SK-N-SH (cell line): ENCODE data around the gene NOTCH3. TPM values are rescaled to one million over a fixed set of nuclear protein-coding genes. Genes with fewer than 3 reads are reported as not detected.

Experiments used
- CTCF ChIA-PET: fragments of 300-600, 350-600 bp; formaldehyde crosslinking; extraction: SDS; loops from one replicate; lab custom pipeline; 2021; lab: Yijun Ruan, JAX
- POLR2A ChIA-PET: fragments of 350-600 bp; sonication (Branson Sonifier 250); formaldehyde crosslinking; extraction: SDS; loops from one replicate; lab custom pipeline; 2020; ENCODE audit warnings: antibody characterized with exemption, inconsistent platforms; lab: Yijun Ruan, JAX
- DNase-seq: peaks from one replicate; pipeline ENCODE4 v3.0.0; 2012
- H2AFZ ChIP-seq: fragments of 200-600 bp; sonication (generic); 2 replicates; pipeline ENCODE4 v1.8.1; 2016; ENCODE audit warnings: antibody characterized with exemption, mild to moderate bottlenecking, low read depth
- H3F3A ChIP-seq: fragments of 200-600 bp; sonication (generic); replicated peaks from 2 replicates; pipeline ENCODE3; 2016; ENCODE audit warnings: antibody characterized with exemption, mild to moderate bottlenecking; ENCODE audit not compliant: insufficient read depth
- H3K27ac ChIP-seq, 2 experiments: fragments of 200-500 bp in 1 of 2; fragments of 200-600 bp in 1 of 2; sonication (Bioruptor generic) in 1 of 2; sonication (generic), shearing (Covaris generic) in 1 of 2; 2 replicates each; pipeline versions ENCODE4 v1.5.1 to v1.6.1; 2014 to 2016; ENCODE audit warnings: low read depth in 2 of 2, inconsistent platforms in 1 of 2, low read length in 1 of 2, mild to moderate bottlenecking in 1 of 2, mixed read lengths in 1 of 2
- H3K27me3 ChIP-seq: fragments of 200-600 bp; sonication (generic), shearing (Covaris generic); 2 replicates; pipeline ENCODE4 v1.6.1; 2016; ENCODE audit warnings: mixed run types; ENCODE audit not compliant: insufficient read depth
- H3K36me3 ChIP-seq, 2 experiments: fragments of 200-500 bp in 1 of 2; fragments of 200-600 bp in 1 of 2; sonication (Bioruptor generic) in 1 of 2; sonication (generic) in 1 of 2; replicated peaks in 1 of 2; 2 replicates each; pipeline versions ENCODE3 to v1.5.1; 2014 to 2016; ENCODE audit warnings: low read length in 1 of 2, mild to moderate bottlenecking in 1 of 2; ENCODE audit not compliant: insufficient read depth in 2 of 2, control insufficient read depth in 1 of 2
- H3K4me1 ChIP-seq, 2 experiments: fragments of 200-500 bp in 1 of 2; fragments of 200-600 bp in 1 of 2; sonication (Bioruptor generic) in 1 of 2; sonication (generic), shearing (Covaris generic) in 1 of 2; 2 replicates each; pipeline versions ENCODE4 v1.5.1 to v1.6.1; 2014 to 2016; ENCODE audit warnings: low read depth in 1 of 2, low read length in 1 of 2, mixed run types in 1 of 2; ENCODE audit not compliant: insufficient read depth in 2 of 2, control insufficient read depth in 1 of 2
- H3K4me2 ChIP-seq: fragments of 200-600 bp; sonication (generic), shearing (Covaris generic); 2 replicates; pipeline ENCODE4 v1.6.1; 2017; ENCODE audit warnings: mixed run types
- H3K4me3 ChIP-seq, 2 experiments: fragments of 200-500 bp in 1 of 2; fragments of 200-600 bp in 1 of 2; sonication (Bioruptor generic) in 1 of 2; sonication (generic), shearing (Covaris generic) in 1 of 2; 2 replicates each; pipeline versions ENCODE4 v1.5.1 to v1.8.1; 2014 to 2016; ENCODE audit warnings: low read depth in 2 of 2, inconsistent platforms in 1 of 2, low read length in 1 of 2, mild to moderate bottlenecking in 1 of 2, mixed read lengths in 1 of 2, moderate library complexity in 1 of 2
- H3K79me2 ChIP-seq: fragments of 200-600 bp; sonication (generic); 2 replicates; pipeline ENCODE4 v1.8.1; 2017; ENCODE audit warnings: mild to moderate bottlenecking; ENCODE audit not compliant: insufficient read depth
- H3K9ac ChIP-seq: fragments of 200-600 bp; sonication (generic); 2 replicates; pipeline ENCODE4 v1.6.1; 2017; ENCODE audit warnings: mixed run types
- H3K9me2 ChIP-seq: fragments of 200-600 bp; sonication (generic); 2 replicates; pipeline ENCODE4 v1.6.1; 2017; ENCODE audit warnings: mixed run types
- H3K9me3 ChIP-seq: fragments of 200-600 bp; sonication (generic); 2 replicates; pipeline ENCODE4 v1.6.1; 2017; ENCODE audit warnings: mixed run types, mild to moderate bottlenecking, moderate library complexity
- H4K20me1 ChIP-seq: fragments of 200-600 bp; sonication (generic); 2 replicates; pipeline ENCODE4 v1.6.1; 2017; ENCODE audit warnings: mild to moderate bottlenecking, mixed run types; ENCODE audit not compliant: insufficient read depth
- FOXJ3 ChIP-seq: sonication (generic); formaldehyde crosslinking; IDR thresholded peaks from 2 replicates; pipeline ENCODE4 v1.5.1; 2020; ENCODE audit warnings: mild to moderate bottlenecking, missing genetic modification reagents
- GABPA ChIP-seq: IDR thresholded peaks from 2 replicates; pipeline ENCODE4 v1.4.0; 2012; ENCODE audit warnings: low read depth, mild to moderate bottlenecking
- JUND ChIP-seq: IDR thresholded peaks from 2 replicates; pipeline ENCODE4 v1.4.0; 2012
- MXI1 ChIP-seq: IDR thresholded peaks from 2 replicates; pipeline ENCODE4 v1.6.1; 2012; ENCODE audit warnings: mild to moderate bottlenecking, low read depth, low read length, improper control_type of control experiment
- NRF1 ChIP-seq: IDR thresholded peaks from 2 replicates; pipeline ENCODE4 v1.6.1; 2012; ENCODE audit warnings: low read depth, mild to moderate bottlenecking, low read length
- RAD21 ChIP-seq: IDR thresholded peaks from 2 replicates; pipeline ENCODE4 v1.6.1; 2012; ENCODE audit warnings: mild to moderate bottlenecking, low read length
- RCOR1 ChIP-seq: fragments of 150-350 bp; IDR thresholded peaks from 2 replicates; pipeline ENCODE4 v1.6.1; 2017; ENCODE audit warnings: antibody characterized with exemption, low read length
- RXRA ChIP-seq: IDR thresholded peaks from 2 replicates; pipeline ENCODE4 v1.4.0; 2012; ENCODE audit warnings: low read depth, mild to moderate bottlenecking, borderline replicate concordance
- SIN3A ChIP-seq: IDR thresholded peaks from 2 replicates; pipeline ENCODE4 v1.6.1; 2012; ENCODE audit warnings: low read depth, mild to moderate bottlenecking, low read length, moderate library complexity, borderline replicate concordance
- SMC3 ChIP-seq: IDR thresholded peaks from 2 replicates; pipeline ENCODE4 v1.6.1; 2012; ENCODE audit warnings: low read depth, low read length, improper control_type of control experiment
- TAF1 ChIP-seq: IDR thresholded peaks from 2 replicates; pipeline ENCODE4 v1.6.1; 2012; ENCODE audit warnings: low read depth, mild to moderate bottlenecking, low read length, moderate library complexity, borderline replicate concordance
- TEAD4 ChIP-seq: IDR thresholded peaks from 2 replicates; pipeline ENCODE4 v1.4.0; 2012; ENCODE audit warnings: mild to moderate bottlenecking, borderline replicate concordance; ENCODE audit not compliant: insufficient read depth
- YY1 ChIP-seq: IDR thresholded peaks from 2 replicates; pipeline ENCODE4 v1.4.0; 2012; ENCODE audit warnings: low read depth, mild to moderate bottlenecking
- WGBS: methylation state at CpG from one replicate; pipeline ENCODE4 v1.1.6; 2017; ENCODE audit warnings: low lambda C conversion rate; 5-methylcytosine and 5-hydroxymethylcytosine counted together
- polyA plus RNA-seq, 3 experiments: library from polyadenylated mRNA; depleted of rRNA; stranded (reverse); fragments of >200 nt; gene quantifications; 2 replicates each; pipeline ENCODE4 v1.2.3, GENCODE V29; 2012
- TF ChIP-seq, protein P1 (sequence below): IDR thresholded peaks from 2 replicates; pipeline ENCODE4; 2012
- TF ChIP-seq, protein P2 (sequence below): fragments of 150-350 bp; IDR thresholded peaks from 2 replicates; pipeline ENCODE4 v1.6.1; 2016; ENCODE audit warnings: mild to moderate bottlenecking, low read depth, low read length
- TF ChIP-seq, protein P3 (sequence below): IDR thresholded peaks from 2 replicates; pipeline ENCODE4 v1.4.0; 2012; ENCODE audit warnings: low read depth, borderline replicate concordance
- TF ChIP-seq, protein P4 (sequence below): IDR thresholded peaks from 2 replicates; pipeline ENCODE4 v1.4.0; 2012; ENCODE audit warnings: low read depth
- TF ChIP-seq, protein P5 (sequence below): IDR thresholded peaks from 2 replicates; pipeline ENCODE4 v1.6.1; 2012; ENCODE audit warnings: mild to moderate bottlenecking, low read depth, low read length, moderate library complexity

NOTCH3 gene
- polyA plus RNA-seq, 1 of the 3 experiments (the other 2 are of a cell fraction): 7.0 TPM

DNA sequence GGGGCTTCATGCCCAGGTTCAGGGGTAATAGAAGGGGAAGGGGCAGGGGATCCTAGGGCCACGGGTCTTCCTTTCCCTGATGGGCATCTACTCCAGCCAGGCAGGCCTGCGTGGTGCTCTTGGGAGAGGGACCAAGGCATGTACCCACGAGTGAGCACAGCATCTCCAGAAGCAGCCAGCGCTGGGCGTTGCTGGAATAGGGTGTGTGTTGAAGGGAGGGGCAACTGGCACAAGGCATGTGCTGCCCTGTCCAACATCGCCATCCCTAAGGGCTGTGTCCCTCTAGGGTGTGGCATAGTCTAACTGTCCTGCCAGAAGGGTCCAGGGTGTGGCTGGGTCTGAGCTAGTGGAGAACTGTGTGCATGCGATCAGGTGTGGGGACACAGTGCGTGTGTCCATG lies 2.9 kb downstream of the NOTCH3 start:
- ChIA-PET CTCF (interaction anchor here (1.6 to 1.8 kb wide), 2 partner anchors 20 to 54 kb away, joined by 5 to 10 read pairs; no protein-coding TSS in a partner anchor), POLR2A (no interaction called here)
- Histone ChIP-seq H2AFZ (no peak overlapping the region), H3K4me2 (no peak overlapping the region), H3K4me3 (no peak overlapping the region), H3K9me3 (no peaks in the 10 kb centered on the region), H3K27me3 (no peaks in the 10 kb centered on the region), H3K36me3 (no peaks in the 10 kb centered on the region), H3K79me2 (no peaks in the 10 kb centered on the region), H3F3A (peaks cover 11% of the 10 kb centered on the region), H3K9ac (no peak overlapping the region), H4K20me1 (no peaks in the 10 kb centered on the region), H3K9me2 (no peaks in the 10 kb centered on the region), H3K4me1 (peaks cover 0 to 22% of the 10 kb centered on the region in 2 experiments; a peak in 1 of 4 replicates), H3K27ac (no peak overlapping the region)
- 82% methylated on average over 8 of the region's 8 CpGs for WGBS
- DNase-seq: no peak
- no peak for TF ChIP-seq RAD21
- TF ChIP-seq SIN3A: no peak
- TF ChIP-seq, protein P1, sequence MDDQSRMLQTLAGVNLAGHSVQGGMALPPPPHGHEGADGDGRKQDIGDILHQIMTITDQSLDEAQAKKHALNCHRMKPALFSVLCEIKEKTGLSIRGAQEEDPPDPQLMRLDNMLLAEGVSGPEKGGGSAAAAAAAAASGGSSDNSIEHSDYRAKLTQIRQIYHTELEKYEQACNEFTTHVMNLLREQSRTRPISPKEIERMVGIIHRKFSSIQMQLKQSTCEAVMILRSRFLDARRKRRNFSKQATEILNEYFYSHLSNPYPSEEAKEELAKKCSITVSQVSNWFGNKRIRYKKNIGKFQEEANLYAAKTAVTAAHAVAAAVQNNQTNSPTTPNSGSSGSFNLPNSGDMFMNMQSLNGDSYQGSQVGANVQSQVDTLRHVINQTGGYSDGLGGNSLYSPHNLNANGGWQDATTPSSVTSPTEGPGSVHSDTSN: no peak
- TF ChIP-seq MXI1: no peak
- no peak for TF ChIP-seq SMC3

DNA sequence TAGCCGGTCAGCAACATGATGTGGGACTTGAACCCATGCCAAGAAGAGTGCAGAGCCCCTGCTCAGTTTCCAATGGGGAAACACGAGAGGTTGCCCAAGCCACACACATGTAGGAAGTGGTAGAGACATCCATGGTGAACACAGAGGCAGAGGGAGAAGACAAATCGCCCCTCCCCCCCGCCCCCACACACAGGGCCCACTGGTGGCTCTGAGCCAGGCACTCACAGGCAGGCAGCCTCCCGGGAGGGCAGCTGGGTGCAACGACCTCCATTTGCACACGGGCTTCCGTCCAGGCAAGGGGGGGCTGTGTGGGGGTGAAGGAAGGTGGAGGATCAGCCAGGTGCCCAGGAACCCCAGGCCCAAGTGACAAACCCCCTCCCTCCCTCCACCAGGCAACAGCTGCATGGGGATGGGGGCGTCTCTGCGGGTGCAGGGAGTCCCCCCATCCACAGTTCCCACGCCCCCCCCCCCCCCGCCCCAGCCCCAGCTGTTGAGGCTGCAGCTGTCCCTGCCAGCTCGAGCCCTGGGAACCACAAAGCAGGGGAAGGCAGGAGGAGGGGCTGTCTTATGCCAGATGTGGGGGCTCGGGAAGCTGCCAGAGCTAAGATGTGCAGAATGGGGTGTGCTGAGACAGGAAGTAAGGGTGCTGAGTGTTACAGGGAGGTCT lies 3.4 kb downstream of the NOTCH3 start:
- H3K9me2 ChIP-seq: no peaks in the 10 kb centered on the region
- no peak overlapping the region for H2AFZ ChIP-seq
- H3F3A ChIP-seq: peaks cover 11% of the 10 kb centered on the region
- ChIA-PET POLR2A (interaction anchor here (0.8 kb wide), 1 partner anchor 20 kb away, joined by 3 read pairs; no protein-coding TSS in a partner anchor), CTCF (interaction anchor here (1.6 to 2.4 kb wide), 3 partner anchors 20 to 222 kb away, joined by 5 to 8 read pairs (median 7); partner anchors contain the start of gene AKAP8L)
- no peaks in the 10 kb centered on the region for H3K36me3 ChIP-seq
- no peak overlapping the region for H3K4me2 ChIP-seq
- 56% methylated on average over 3 of the region's 14 CpGs for WGBS
- no peaks in the 10 kb centered on the region for H4K20me1 ChIP-seq
- no peaks in the 10 kb centered on the region for H3K79me2 ChIP-seq
- DNase-seq: peak; percentile 67
- H3K27ac ChIP-seq: no peak overlapping the region
- no peaks in the 10 kb centered on the region for H3K27me3 ChIP-seq
- H3K9ac ChIP-seq: no peak overlapping the region
- peaks cover 0 to 22% of the 10 kb centered on the region in 2 experiments; a peak in 1 of 4 replicates for H3K4me1 ChIP-seq
- no peak overlapping the region for H3K4me3 ChIP-seq
- no peaks in the 10 kb centered on the region for H3K9me3 ChIP-seq
- TF ChIP-seq TEAD4: no peak
- TF ChIP-seq SIN3A: no peak
- TF ChIP-seq, protein P2, sequence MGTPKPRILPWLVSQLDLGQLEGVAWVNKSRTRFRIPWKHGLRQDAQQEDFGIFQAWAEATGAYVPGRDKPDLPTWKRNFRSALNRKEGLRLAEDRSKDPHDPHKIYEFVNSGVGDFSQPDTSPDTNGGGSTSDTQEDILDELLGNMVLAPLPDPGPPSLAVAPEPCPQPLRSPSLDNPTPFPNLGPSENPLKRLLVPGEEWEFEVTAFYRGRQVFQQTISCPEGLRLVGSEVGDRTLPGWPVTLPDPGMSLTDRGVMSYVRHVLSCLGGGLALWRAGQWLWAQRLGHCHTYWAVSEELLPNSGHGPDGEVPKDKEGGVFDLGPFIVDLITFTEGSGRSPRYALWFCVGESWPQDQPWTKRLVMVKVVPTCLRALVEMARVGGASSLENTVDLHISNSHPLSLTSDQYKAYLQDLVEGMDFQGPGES: no peak
- TF ChIP-seq RCOR1: no peak
- TF ChIP-seq GABPA: no peak
- TF ChIP-seq SMC3: no peak
- TF ChIP-seq RXRA: no peak
- TF ChIP-seq TAF1: no peak
- TF ChIP-seq, protein P3, sequence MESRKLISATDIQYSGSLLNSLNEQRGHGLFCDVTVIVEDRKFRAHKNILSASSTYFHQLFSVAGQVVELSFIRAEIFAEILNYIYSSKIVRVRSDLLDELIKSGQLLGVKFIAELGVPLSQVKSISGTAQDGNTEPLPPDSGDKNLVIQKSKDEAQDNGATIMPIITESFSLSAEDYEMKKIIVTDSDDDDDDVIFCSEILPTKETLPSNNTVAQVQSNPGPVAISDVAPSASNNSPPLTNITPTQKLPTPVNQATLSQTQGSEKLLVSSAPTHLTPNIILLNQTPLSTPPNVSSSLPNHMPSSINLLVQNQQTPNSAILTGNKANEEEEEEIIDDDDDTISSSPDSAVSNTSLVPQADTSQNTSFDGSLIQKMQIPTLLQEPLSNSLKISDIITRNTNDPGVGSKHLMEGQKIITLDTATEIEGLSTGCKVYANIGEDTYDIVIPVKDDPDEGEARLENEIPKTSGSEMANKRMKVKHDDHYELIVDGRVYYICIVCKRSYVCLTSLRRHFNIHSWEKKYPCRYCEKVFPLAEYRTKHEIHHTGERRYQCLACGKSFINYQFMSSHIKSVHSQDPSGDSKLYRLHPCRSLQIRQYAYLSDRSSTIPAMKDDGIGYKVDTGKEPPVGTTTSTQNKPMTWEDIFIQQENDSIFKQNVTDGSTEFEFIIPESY: no peak
- TF ChIP-seq, protein P4, sequence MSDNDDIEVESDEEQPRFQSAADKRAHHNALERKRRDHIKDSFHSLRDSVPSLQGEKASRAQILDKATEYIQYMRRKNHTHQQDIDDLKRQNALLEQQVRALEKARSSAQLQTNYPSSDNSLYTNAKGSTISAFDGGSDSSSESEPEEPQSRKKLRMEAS: no peak
- TF ChIP-seq NRF1: no peak
- TF ChIP-seq FOXJ3 (CRISPR knock-in tag): no peak
- TF ChIP-seq, protein P5, sequence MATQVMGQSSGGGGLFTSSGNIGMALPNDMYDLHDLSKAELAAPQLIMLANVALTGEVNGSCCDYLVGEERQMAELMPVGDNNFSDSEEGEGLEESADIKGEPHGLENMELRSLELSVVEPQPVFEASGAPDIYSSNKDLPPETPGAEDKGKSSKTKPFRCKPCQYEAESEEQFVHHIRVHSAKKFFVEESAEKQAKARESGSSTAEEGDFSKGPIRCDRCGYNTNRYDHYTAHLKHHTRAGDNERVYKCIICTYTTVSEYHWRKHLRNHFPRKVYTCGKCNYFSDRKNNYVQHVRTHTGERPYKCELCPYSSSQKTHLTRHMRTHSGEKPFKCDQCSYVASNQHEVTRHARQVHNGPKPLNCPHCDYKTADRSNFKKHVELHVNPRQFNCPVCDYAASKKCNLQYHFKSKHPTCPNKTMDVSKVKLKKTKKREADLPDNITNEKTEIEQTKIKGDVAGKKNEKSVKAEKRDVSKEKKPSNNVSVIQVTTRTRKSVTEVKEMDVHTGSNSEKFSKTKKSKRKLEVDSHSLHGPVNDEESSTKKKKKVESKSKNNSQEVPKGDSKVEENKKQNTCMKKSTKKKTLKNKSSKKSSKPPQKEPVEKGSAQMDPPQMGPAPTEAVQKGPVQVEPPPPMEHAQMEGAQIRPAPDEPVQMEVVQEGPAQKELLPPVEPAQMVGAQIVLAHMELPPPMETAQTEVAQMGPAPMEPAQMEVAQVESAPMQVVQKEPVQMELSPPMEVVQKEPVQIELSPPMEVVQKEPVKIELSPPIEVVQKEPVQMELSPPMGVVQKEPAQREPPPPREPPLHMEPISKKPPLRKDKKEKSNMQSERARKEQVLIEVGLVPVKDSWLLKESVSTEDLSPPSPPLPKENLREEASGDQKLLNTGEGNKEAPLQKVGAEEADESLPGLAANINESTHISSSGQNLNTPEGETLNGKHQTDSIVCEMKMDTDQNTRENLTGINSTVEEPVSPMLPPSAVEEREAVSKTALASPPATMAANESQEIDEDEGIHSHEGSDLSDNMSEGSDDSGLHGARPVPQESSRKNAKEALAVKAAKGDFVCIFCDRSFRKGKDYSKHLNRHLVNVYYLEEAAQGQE: no peak
- TF ChIP-seq JUND: no peak
- TF ChIP-seq YY1: no peak
